GM19240 (cell line): ENCODE results near the gene ST3GAL5.

Source experiments
- DNase-seq: peaks from one replicate; pipeline ENCODE4 v3.0.0; 2011; ENCODE audit warnings: low spot score; ENCODE audit not compliant: insufficient read length

ST3GAL5 gene

GRCh38 chr2:85867556-85868292 lies 21.1 kb downstream of the ST3GAL5 start:
- no peak for DNase-seq

- DNase-seq, result no peak
Measured at GRCh38 chr2:85867121-85867520, 21.7 kb downstream of the ST3GAL5 start.

- no peak for DNase-seq
Measured at GRCh38 chr2:85866165-85866659, 22.6 kb downstream of the ST3GAL5 start.

GRCh38 chr2:85865539-85866164 lies 23.1 kb downstream of the ST3GAL5 start:
- peak; percentile 41 for DNase-seq

GRCh38 chr2:85864654-85865053 lies 24.1 kb downstream of the ST3GAL5 start:
- DNase-seq, result no peak

- DNase-seq, result no peak
Measured at GRCh38 chr2:85862426-85862825, 26.4 kb downstream of the ST3GAL5 start.

- DNase-seq, result no peak
Measured at GRCh38 chr2:85861650-85862049, 27.1 kb downstream of the ST3GAL5 start.

GRCh38 chr2:85861180-85861579 lies 27.6 kb downstream of the ST3GAL5 start:
- DNase-seq, result no peak

- DNase-seq, result no peak
Measured at GRCh38 chr2:85858841-85859240, 29.9 kb downstream of the ST3GAL5 start.

- DNase-seq, result no peak
Measured at GRCh38 chr2:85854897-85855296, 33.9 kb downstream of the ST3GAL5 start.

GRCh38 chr2:85854166-85854509 lies 34.7 kb downstream of the ST3GAL5 start:
- DNase-seq, result no peak

- DNase-seq, result no peak
Measured at GRCh38 chr2:85853499-85854165, 35.2 kb downstream of the ST3GAL5 start.

- no peak for DNase-seq
Measured at GRCh38 chr2:85852937-85853498, 35.8 kb downstream of the ST3GAL5 start.

GRCh38 chr2:85852152-85852840 lies 36.5 kb downstream of the ST3GAL5 start:
- no peak for DNase-seq

- no peak for DNase-seq
Measured at GRCh38 chr2:85851253-85852151, 37.3 kb downstream of the ST3GAL5 start.

GRCh38 chr2:85850451-85850850 lies 38.3 kb downstream of the ST3GAL5 start:
- DNase-seq, result no peak

- no peak for DNase-seq
Measured at GRCh38 chr2:85847051-85847588, 41.7 kb downstream of the ST3GAL5 start.

GRCh38 chr2:85846411-85846810 lies 42.4 kb downstream of the ST3GAL5 start:
- no peak for DNase-seq

- no peak for DNase-seq
Measured at GRCh38 chr2:85844486-85844885, 44.3 kb downstream of the ST3GAL5 start.

GRCh38 chr2:85843543-85843942 lies 45.2 kb downstream of the ST3GAL5 start:
- DNase-seq, result no peak
